HepG2 (cell line): ENCODE data around the gene PLPPR3.

Experiments
- TBL1XR1 ChIP-seq: fragments of 150-350 bp; IDR thresholded peaks from 2 replicates; pipeline ENCODE4 v1.6.1; 2014; ENCODE audit warnings: borderline replicate concordance, low read length; ENCODE audit not compliant: partially characterized antibody
- TF ChIP-seq, protein P1 (sequence below): sonication (generic); formaldehyde crosslinking; conservative IDR thresholded peaks from 2 replicates; pipeline ENCODE4 v1.4.0; 2020; ENCODE audit warnings: missing genetic modification reagents

DNA sequence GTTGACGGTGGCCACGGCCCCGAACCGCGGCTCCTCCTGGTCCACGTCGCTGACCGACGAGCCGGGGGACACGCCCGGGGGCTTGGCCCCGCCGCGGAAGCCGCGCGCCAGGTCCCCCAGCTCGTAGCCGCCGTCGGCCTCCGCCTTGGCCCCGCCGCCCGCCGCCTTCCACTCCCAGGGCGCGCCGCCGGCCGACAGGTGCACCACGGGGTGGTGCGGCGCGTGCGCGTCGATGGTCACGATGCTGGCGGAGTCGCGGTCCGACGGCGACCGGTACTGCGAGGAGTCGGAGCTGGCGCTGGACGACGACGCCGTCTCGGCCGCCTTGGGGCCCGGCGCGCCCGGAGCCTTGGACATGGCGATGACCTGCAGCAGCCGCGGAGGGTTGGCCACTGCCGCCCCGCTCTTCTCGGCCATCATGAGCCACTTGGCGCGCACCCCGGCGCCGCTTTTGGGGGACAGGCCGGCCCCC is 9.0 kb downstream of the PLPPR3 start:
- TF ChIP-seq TBL1XR1 = no peak
- TF ChIP-seq, protein P1, sequence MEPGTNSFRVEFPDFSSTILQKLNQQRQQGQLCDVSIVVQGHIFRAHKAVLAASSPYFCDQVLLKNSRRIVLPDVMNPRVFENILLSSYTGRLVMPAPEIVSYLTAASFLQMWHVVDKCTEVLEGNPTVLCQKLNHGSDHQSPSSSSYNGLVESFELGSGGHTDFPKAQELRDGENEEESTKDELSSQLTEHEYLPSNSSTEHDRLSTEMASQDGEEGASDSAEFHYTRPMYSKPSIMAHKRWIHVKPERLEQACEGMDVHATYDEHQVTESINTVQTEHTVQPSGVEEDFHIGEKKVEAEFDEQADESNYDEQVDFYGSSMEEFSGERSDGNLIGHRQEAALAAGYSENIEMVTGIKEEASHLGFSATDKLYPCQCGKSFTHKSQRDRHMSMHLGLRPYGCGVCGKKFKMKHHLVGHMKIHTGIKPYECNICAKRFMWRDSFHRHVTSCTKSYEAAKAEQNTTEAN (CRISPR knock-in tag) = no peak
